CD4-positive, alpha-beta memory T cell (primary cell): Measurements from ENCODE around the gene CDC6. TPM values are rescaled to one million over a fixed set of nuclear protein-coding genes. Genes with fewer than 3 reads are reported as not detected.

Experiments used
- CTCF ChIA-PET: fragments of 350-600 bp; sonication (Branson Sonifier 250); formaldehyde crosslinking; loops from one replicate; lab custom pipeline; 2021; ENCODE audit warnings: inconsistent platforms; ENCODE audit not compliant: partially characterized antibody; lab: Charles Lee
- POLR2A ChIA-PET: fragments of 350-600 bp; sonication (Branson Sonifier 250); formaldehyde crosslinking; loops from one replicate; lab custom pipeline; 2021; ENCODE audit not compliant: partially characterized antibody; lab: Charles Lee
- DNase-seq, 5 donors: peaks; one replicate each; pipeline versions ENCODE4 v3.0.0 to v3.0.0-alpha.2; 2020 to 2022; ENCODE audit warnings: mixed read lengths in 1 of 5
- H3K27ac ChIP-seq: one replicate; pipeline ENCODE4 v1.7.0; 2013; ENCODE audit warnings: low read depth, low read length
- H3K27me3 ChIP-seq: 2 replicates; pipeline ENCODE4 v1.7.0; 2013; ENCODE audit warnings: mild to moderate bottlenecking, low read length, moderate library complexity; ENCODE audit not compliant: insufficient read depth
- H3K36me3 ChIP-seq: 2 replicates; pipeline ENCODE4 v1.7.0; 2013; ENCODE audit warnings: mild to moderate bottlenecking, low read length, moderate library complexity; ENCODE audit not compliant: insufficient read depth
- H3K4me1 ChIP-seq: 2 replicates; pipeline ENCODE4 v1.7.0; 2013; ENCODE audit warnings: mild to moderate bottlenecking, low read length, moderate library complexity; ENCODE audit not compliant: insufficient read depth
- H3K4me3 ChIP-seq, 2 donors: one replicate each; pipeline ENCODE4 v1.7.0; 2013; ENCODE audit warnings: low read length in 2 of 2, mild to moderate bottlenecking in 1 of 2
- H3K9me3 ChIP-seq, 2 donors: one replicate each; pipeline ENCODE4 v1.7.0; 2013; ENCODE audit warnings: low read length in 2 of 2, control low read depth in 1 of 2; ENCODE audit not compliant: control insufficient read depth in 1 of 2
- H3K27ac Mint-ChIP-seq, 7 donors: one replicate each; pipeline ENCODE4 v1.8.0; 2020 to 2021; ENCODE audit warnings: mixed read lengths in 7 of 7, mild to moderate bottlenecking in 6 of 7, inconsistent platforms in 3 of 7, moderate library complexity in 3 of 7
- H3K27me3 Mint-ChIP-seq, 2 donors: one replicate each; pipeline ENCODE4 v1.8.0; 2020 to 2021; ENCODE audit warnings: mixed read lengths in 2 of 2
- H3K36me3 Mint-ChIP-seq, 2 donors: one replicate each; pipeline ENCODE4 v1.8.0; 2020 to 2021; ENCODE audit warnings: mixed read lengths in 2 of 2, inconsistent platforms in 1 of 2, mild to moderate bottlenecking in 1 of 2
- H3K4me1 Mint-ChIP-seq, 4 donors: one replicate each; pipeline ENCODE4 v1.8.0; 2020 to 2021; ENCODE audit warnings: mixed read lengths in 4 of 4, mild to moderate bottlenecking in 1 of 4
- H3K4me3 Mint-ChIP-seq, 8 donors: one replicate each; pipeline ENCODE4 v1.8.0; 2020 to 2021; ENCODE audit warnings: mixed read lengths in 8 of 8, mild to moderate bottlenecking in 7 of 8, moderate library complexity in 6 of 8, inconsistent platforms in 3 of 8
- H3K9me3 Mint-ChIP-seq, 8 donors: one replicate each; pipeline ENCODE4 v1.8.0; 2020 to 2021; ENCODE audit warnings: mixed read lengths in 8 of 8, mild to moderate bottlenecking in 5 of 8, inconsistent platforms in 3 of 8, moderate library complexity in 1 of 8
- intact Hi-C: fragments of 100-400 bp; cut with micrococcal nuclease; formaldehyde crosslinking; loops from one replicate; pipeline ENCODE4 v1.15.1; 2023
- polyA plus RNA-seq, 2 donors: library from polyadenylated mRNA; unstranded; fragments of 300-500 nt; fragmentation: Illumina TruSeq; gene quantifications; one replicate each; pipeline ENCODE4 v1.2.3, GENCODE V29; 2021
- total RNA-seq, 2 experiments: library from RNA; stranded (reverse); gene quantifications; one replicate each; pipeline ENCODE4 v1.2.3, GENCODE V29; 2021

CDC6 gene
- total and polyA plus RNA-seq, 4 experiments from 2014 or later: 0.61 to 2.1 (median 0.79) TPM

- CTCF ChIA-PET: interaction anchor here (1.6 to 10.0 kb wide), 4 partner anchors 11 to 46 kb away, joined by 7 to 573 read pairs (median 26); partner anchors contain the start of gene RARA
- Histone ChIP-seq H3K4me3 (no peak overlapping the region), H3K27ac (no peak overlapping the region), H3K27me3 (no peaks in the 10 kb centered on the region), H3K4me1 (peaks cover 27% of the 10 kb centered on the region), H3K36me3 (peaks cover 56% of the 10 kb centered on the region), H3K9me3 (no peaks in the 10 kb centered on the region)
- Mint-ChIP-seq H3K4me3 (no peak overlapping the region), H3K36me3 (peaks cover 14 to 52% of the 10 kb centered on the region in 2 donors), H3K27ac (peak overlapping the region in 3 of 7 donors; percentile 40 to 81 (median 72)), H3K27me3 (no peaks in the 10 kb centered on the region), H3K9me3 (no peaks in the 10 kb centered on the region), H3K4me1 (peaks cover 19 to 62% (median 33%) of the 10 kb centered on the region in 4 donors)
- no peak for DNase-seq
- POLR2A ChIA-PET: interaction anchor here (1.5 to 29.0 kb wide), 2 partner anchors 10 to 36 kb away, joined by 5 to 1054 read pairs; partner anchors contain the start of gene RARA
- intact Hi-C loops: no loop called here
Measured at GRCh38 chr17:40350689-40351358, 63.1 kb downstream of the CDC6 start.

- DNase-seq: no peak
- POLR2A ChIA-PET: interaction anchor here (1.1 to 29.0 kb wide), 5 partner anchors 9 to 210 kb away, joined by 3 to 1054 read pairs (median 5); partner anchors contain the start of genes RARA and TOP2A
- Histone ChIP-seq H3K9me3 (no peaks in the 10 kb centered on the region), H3K4me1 (peaks cover 19% of the 10 kb centered on the region), H3K4me3 (no peak overlapping the region), H3K36me3 (peaks cover 58% of the 10 kb centered on the region), H3K27me3 (no peaks in the 10 kb centered on the region), H3K27ac (no peak overlapping the region)
- Mint-ChIP-seq H3K4me1 (peaks cover 14 to 54% (median 27%) of the 10 kb centered on the region in 4 donors), H3K27ac (peak overlapping the region in 4 of 7 donors; percentile 58 to 67 (median 61)), H3K27me3 (no peaks in the 10 kb centered on the region), H3K36me3 (peaks cover 14 to 52% of the 10 kb centered on the region in 2 donors), H3K9me3 (no peaks in the 10 kb centered on the region), H3K4me3 (peak overlapping the region in 1 of 8 donors; percentile 31)
- CTCF ChIA-PET: interaction anchor here (1.1 to 10.0 kb wide), 7 partner anchors 10 to 264 kb away, joined by 3 to 573 read pairs (median 7); partner anchors contain the start of gene RARA
- intact Hi-C loops: no loop called here
Measured at GRCh38 chr17:40351359-40352236, 63.9 kb downstream of the CDC6 start.

GRCh38 chr17:40352237-40352778, 64.6 kb downstream of the CDC6 start:
- H3K27ac ChIP-seq: no peak overlapping the region
- intact Hi-C loops: no loop called here
- H3K27me3 ChIP-seq: no peaks in the 10 kb centered on the region
- H3K9me3 ChIP-seq: no peaks in the 10 kb centered on the region
- H3K4me1 Mint-ChIP-seq: peaks cover 10 to 47% (median 21%) of the 10 kb centered on the region in 4 donors
- peak overlapping the region; percentile 4 to 89 (median 70) for H3K27ac Mint-ChIP-seq
- POLR2A ChIA-PET: interaction anchor here (1.1 to 29.0 kb wide), 5 partner anchors 9 to 209 kb away, joined by 3 to 1054 read pairs (median 5); partner anchors contain the start of genes RARA and TOP2A
- H3K4me3 Mint-ChIP-seq: no peak overlapping the region
- H3K27me3 Mint-ChIP-seq: no peaks in the 10 kb centered on the region
- H3K4me1 ChIP-seq: peaks cover 12% of the 10 kb centered on the region
- CTCF ChIA-PET: interaction anchor here (1.1 to 10.0 kb wide), 7 partner anchors 9 to 263 kb away, joined by 3 to 573 read pairs (median 7); partner anchors contain the start of gene RARA
- peaks cover 14 to 51% of the 10 kb centered on the region in 2 donors for H3K36me3 Mint-ChIP-seq
- peaks cover 58% of the 10 kb centered on the region for H3K36me3 ChIP-seq
- DNase-seq: no peak
- no peak overlapping the region for H3K4me3 ChIP-seq
- H3K9me3 Mint-ChIP-seq: no peaks in the 10 kb centered on the region

- Histone ChIP-seq H3K36me3 (peaks cover 58% of the 10 kb centered on the region), H3K27ac (no peak overlapping the region), H3K27me3 (no peaks in the 10 kb centered on the region), H3K4me3 (no peak overlapping the region), H3K4me1 (peaks cover 6% of the 10 kb centered on the region), H3K9me3 (no peaks in the 10 kb centered on the region)
- POLR2A ChIA-PET: interaction anchor here (1.1 to 29.0 kb wide), 3 partner anchors 10 to 65 kb away, joined by 3 to 1054 read pairs (median 6); partner anchors contain the start of genes RARA and TOP2A
- Mint-ChIP-seq H3K9me3 (no peaks in the 10 kb centered on the region), H3K4me1 (peaks cover 10 to 41% (median 18%) of the 10 kb centered on the region in 4 donors), H3K4me3 (no peak overlapping the region), H3K36me3 (peaks cover 14 to 51% of the 10 kb centered on the region in 2 donors), H3K27ac (peak overlapping the region; percentile 26 to 89 (median 70)), H3K27me3 (no peaks in the 10 kb centered on the region)
- intact Hi-C loops: no loop called here
- CTCF ChIA-PET: interaction anchor here (0.9 to 10.0 kb wide), 8 partner anchors 8 to 1310 kb away, joined by 3 to 573 read pairs (median 8); partner anchors contain the start of gene RARA
- DNase-seq: no peak
Measured at GRCh38 chr17:40352779-40353394, 65.2 kb downstream of the CDC6 start.

Other genes with a start within 250 kb of the CDC6 start
- 10 to 100 TPM; 81.1 to 93.0 TPM for gene MED24, start 233.5 kb upstream of the CDC6 start, total RNA-seq
- gene MED24, start 233.5 kb upstream of the CDC6 start, polyA plus RNA-seq: 10 to 100 TPM; 34.0 to 46.2 TPM
- gene THRA, start 224.9 kb upstream of the CDC6 start, total RNA-seq: 10 to 100 TPM; 35.9 to 41.3 TPM
- gene THRA, start 224.9 kb upstream of the CDC6 start, polyA plus RNA-seq: 10 to 100 TPM in 1 of 2 donors, 1 to 10 TPM in 1; 5.8 to 11.9 TPM
- 10 to 100 TPM; 14.8 to 15.1 TPM for gene NR1D1, start 187.3 kb upstream of the CDC6 start, total RNA-seq
- 10 to 100 TPM in 1 of 2 donors, 1 to 10 TPM in 1; 5.7 to 12.3 TPM for gene NR1D1, start 187.3 kb upstream of the CDC6 start, polyA plus RNA-seq
- gene MSL1, start 165.9 kb upstream of the CDC6 start, total RNA-seq: 100 to 1,000 TPM; 130 to 133 TPM
- 1 to 10 TPM; 6.0 to 8.3 TPM for gene MSL1, start 165.9 kb upstream of the CDC6 start, polyA plus RNA-seq
- 100 to 1,000 TPM; 142 to 146 TPM for gene CASC3, start 147.3 kb upstream of the CDC6 start, total RNA-seq
- gene CASC3, start 147.3 kb upstream of the CDC6 start, polyA plus RNA-seq: 10 to 100 TPM; 31.1 to 54.2 TPM
- gene RAPGEFL1, start 110.4 kb upstream of the CDC6 start, total RNA-seq: 1 to 10 TPM; 5.4 to 6.5 TPM
- gene RAPGEFL1, start 110.4 kb upstream of the CDC6 start, polyA plus RNA-seq: under 1 TPM in 1 of 2 donors, not detected in 1; 0.13 TPM
- gene WIPF2, start 68.6 kb upstream of the CDC6 start, total RNA-seq: 10 to 100 TPM; 34.4 to 34.7 TPM
- gene WIPF2, start 68.6 kb upstream of the CDC6 start, polyA plus RNA-seq: 10 to 100 TPM in 1 of 2 donors, 1 to 10 TPM in 1; 5.2 to 13.6 TPM
- 10 to 100 TPM; 54.1 to 54.5 TPM for gene RARA, start 21.3 kb downstream of the CDC6 start, total RNA-seq
- 10 to 100 TPM in 1 of 2 donors, 1 to 10 TPM in 1; 5.1 to 20.7 TPM for gene RARA, start 21.3 kb downstream of the CDC6 start, polyA plus RNA-seq
- not detected for gene GJD3, start 76.9 kb downstream of the CDC6 start, total RNA-seq
- not detected for gene GJD3, start 76.9 kb downstream of the CDC6 start, polyA plus RNA-seq
- 1 to 10 TPM in 1 of 2 experiments, under 1 TPM in 1; 0.47 to 1.1 TPM for gene TOP2A, start 130.0 kb downstream of the CDC6 start, total RNA-seq
- gene TOP2A, start 130.0 kb downstream of the CDC6 start, polyA plus RNA-seq: under 1 TPM; 0.10 to 0.14 TPM
- gene IGFBP4, start 155.6 kb downstream of the CDC6 start, total RNA-seq: 1 to 10 TPM; 5.3 to 5.8 TPM
- gene IGFBP4, start 155.6 kb downstream of the CDC6 start, polyA plus RNA-seq: 1 to 10 TPM; 3.3 to 6.1 TPM
- gene TNS4, start 213.7 kb downstream of the CDC6 start, total RNA-seq: 1 to 10 TPM in 1 of 2 experiments, under 1 TPM in 1; 0.25 to 1.8 TPM
- under 1 TPM; 0.18 to 0.33 TPM for gene TNS4, start 213.7 kb downstream of the CDC6 start, polyA plus RNA-seq